NB4 (cell line): ENCODE results near the gene CCDC33.

Source experiments
- DNase-seq: peaks from one replicate; pipeline ENCODE4 v3.0.0; 2010; ENCODE audit warnings: low read depth
- H3K4me3 ChIP-seq: one replicate; pipeline ENCODE4 v1.5.1; 2011; ENCODE audit warnings: mild to moderate bottlenecking, low read depth, low read length, moderate library complexity
- MYC ChIP-seq: IDR thresholded peaks from 2 replicates; pipeline ENCODE4 v1.6.1; 2011; ENCODE audit warnings: low read depth, low read length
- POLR2A ChIP-seq: IDR thresholded peaks from 2 replicates; pipeline ENCODE4 v1.6.1; 2011; ENCODE audit warnings: mild to moderate bottlenecking; ENCODE audit not compliant: insufficient read length; ENCODE audit errors: extremely low read depth
- TF ChIP-seq, protein P1 (sequence below): IDR thresholded peaks from one replicate; pipeline ENCODE4 v1.5.1; 2012; ENCODE audit warnings: low read depth, low read length
- TF ChIP-seq, protein P2 (sequence below): IDR thresholded peaks from 2 replicates; pipeline ENCODE4 v1.6.1; 2011; ENCODE audit warnings: low read depth, low read length

CCDC33 gene

DNA sequence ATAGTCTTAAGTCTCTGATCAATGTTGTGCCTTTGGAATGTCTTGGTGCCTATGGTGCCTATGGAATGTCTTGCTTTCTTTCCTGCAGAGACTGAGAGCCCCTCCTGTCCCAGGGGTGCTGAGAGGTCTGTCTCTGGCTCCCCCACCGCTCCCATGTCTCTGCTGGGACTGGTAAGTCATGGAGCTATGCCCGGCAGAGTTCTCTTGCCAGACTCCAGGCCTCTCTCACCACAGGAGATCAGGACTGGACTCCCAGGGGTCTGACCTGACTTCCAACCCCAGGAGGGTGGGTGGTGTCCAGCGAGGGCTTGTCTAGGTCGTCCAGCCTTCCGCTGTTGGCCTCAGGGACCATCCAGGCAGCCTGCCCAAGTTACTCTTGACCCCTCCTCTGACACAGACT lies 145.4 kb downstream of the CCDC33 start:
- no peak for DNase-seq
- no peak overlapping the region for H3K4me3 ChIP-seq
- TF ChIP-seq MYC: no peak

DNA sequence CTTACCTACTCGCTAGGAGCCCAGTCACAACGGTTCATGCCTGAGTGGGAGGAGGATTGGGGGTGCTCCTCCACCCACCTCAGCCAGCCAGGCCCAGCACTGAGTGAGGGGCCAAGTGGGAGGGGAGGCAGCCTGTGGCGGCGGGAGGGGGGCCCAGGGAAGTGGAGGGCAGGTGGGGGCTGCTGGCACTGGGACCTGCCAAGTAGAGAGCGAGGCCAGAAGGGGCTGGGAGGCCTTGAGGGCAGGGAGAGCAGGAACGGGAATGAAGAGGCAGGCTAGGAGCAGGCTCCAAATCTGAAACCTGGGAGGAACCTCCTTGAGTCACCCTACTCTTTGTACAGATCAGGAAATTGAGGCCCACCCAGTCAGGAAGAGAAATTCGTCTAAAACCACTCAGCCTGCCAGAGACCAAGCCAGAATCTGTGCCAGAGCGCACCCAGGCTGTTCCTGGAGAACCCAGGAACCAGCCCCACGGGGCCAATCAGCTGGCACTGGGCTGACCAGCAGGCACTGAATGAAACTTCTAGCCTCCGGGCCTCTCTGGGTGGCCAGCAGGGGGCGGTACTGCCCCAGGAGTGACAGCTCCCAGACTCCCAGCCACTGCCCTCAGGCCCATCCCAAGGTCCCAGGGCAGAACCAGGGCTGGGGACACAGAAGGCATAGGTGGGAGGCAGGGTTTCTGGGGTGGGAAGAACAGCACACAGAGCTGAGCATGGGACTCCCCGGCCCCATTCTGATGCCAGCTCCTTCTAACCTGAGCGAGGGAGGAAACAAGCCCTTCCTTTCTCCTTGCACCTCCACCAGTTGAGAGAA lies 146.1 kb downstream of the CCDC33 start:
- TF ChIP-seq POLR2A: no peak
- TF ChIP-seq MYC: 0 out of 2 replicates have a peak, but pooled peaks have one; percentile 30
- TF ChIP-seq, protein P1, sequence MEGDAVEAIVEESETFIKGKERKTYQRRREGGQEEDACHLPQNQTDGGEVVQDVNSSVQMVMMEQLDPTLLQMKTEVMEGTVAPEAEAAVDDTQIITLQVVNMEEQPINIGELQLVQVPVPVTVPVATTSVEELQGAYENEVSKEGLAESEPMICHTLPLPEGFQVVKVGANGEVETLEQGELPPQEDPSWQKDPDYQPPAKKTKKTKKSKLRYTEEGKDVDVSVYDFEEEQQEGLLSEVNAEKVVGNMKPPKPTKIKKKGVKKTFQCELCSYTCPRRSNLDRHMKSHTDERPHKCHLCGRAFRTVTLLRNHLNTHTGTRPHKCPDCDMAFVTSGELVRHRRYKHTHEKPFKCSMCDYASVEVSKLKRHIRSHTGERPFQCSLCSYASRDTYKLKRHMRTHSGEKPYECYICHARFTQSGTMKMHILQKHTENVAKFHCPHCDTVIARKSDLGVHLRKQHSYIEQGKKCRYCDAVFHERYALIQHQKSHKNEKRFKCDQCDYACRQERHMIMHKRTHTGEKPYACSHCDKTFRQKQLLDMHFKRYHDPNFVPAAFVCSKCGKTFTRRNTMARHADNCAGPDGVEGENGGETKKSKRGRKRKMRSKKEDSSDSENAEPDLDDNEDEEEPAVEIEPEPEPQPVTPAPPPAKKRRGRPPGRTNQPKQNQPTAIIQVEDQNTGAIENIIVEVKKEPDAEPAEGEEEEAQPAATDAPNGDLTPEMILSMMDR: peak; percentile 95
- TF ChIP-seq, protein P2, sequence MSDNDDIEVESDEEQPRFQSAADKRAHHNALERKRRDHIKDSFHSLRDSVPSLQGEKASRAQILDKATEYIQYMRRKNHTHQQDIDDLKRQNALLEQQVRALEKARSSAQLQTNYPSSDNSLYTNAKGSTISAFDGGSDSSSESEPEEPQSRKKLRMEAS: peak; percentile 30; the same call in 1 of the 2 replicates
- DNase-seq: peak; percentile 85
- H3K4me3 ChIP-seq: no peak overlapping the region

DNA sequence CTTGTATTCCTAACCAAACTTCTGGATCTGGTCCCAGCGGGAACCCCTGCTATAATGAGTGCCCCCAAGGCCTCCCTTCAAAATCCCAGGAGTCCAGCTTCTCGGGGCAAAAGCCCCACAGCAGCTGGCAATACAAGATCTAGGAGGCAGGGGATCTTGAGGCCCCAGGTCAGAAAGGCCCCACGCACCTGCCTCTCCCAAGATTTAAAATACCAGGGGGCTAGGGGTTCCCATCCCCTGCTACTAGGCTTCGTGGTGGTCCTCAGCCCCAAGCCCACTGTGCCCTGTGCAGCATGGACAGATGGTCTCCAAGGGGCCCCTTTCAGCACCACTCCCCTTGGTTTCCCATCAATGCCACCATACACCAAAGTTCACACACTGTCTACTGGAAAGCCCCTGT lies 147.2 kb downstream of the CCDC33 start:
- TF ChIP-seq, protein P1: no peak
- TF ChIP-seq POLR2A (no peak), MYC (no peak)
- TF ChIP-seq, protein P2: no peak
- H3K4me3 ChIP-seq: no peak overlapping the region
- no peak for DNase-seq

DNA sequence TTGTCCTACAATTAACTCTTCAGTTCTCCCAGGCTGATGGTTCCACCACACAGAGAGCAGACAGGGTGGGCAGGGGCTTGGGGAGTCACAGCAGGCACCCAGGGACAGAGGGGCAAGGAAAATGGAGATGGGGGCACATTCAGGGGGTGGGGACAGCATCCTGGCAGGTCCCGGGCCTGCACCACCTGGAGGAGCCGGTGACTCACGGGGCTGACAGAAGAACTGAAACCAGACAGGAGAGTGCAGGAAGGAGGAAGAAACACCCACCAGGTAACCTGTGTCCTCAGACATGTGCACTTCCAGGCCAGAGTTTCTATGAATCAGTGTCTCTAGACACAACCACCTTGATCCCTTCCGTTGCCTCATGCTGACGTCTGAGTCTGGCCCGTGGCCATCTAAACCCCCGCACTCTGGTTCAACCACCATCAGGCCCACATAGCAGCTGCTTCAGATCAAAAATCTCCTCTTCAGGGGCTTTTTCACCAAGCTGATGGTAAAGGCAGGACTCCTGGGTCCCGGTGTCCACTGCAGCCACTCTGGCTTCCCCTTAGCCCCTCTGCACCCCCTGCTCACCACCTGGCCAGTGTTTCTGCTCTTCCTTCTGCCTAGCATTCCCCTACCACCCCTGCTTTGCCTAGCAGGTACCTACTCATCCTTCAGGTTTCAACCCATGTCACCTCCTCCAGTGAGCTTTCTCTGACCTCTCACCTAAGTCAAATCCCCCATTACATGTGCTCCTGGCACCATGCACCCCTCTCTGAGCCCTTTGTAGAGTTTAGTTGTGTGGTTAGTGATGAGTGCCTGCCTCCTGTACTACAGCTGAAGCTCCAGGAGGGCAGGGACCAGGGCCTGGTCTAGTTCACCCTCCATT lies 147.8 kb downstream of the CCDC33 start:
- no peak overlapping the region for H3K4me3 ChIP-seq
- TF ChIP-seq, protein P2: no peak
- TF ChIP-seq, protein P1: no peak
- TF ChIP-seq MYC: no peak
- DNase-seq: no peak

DNA sequence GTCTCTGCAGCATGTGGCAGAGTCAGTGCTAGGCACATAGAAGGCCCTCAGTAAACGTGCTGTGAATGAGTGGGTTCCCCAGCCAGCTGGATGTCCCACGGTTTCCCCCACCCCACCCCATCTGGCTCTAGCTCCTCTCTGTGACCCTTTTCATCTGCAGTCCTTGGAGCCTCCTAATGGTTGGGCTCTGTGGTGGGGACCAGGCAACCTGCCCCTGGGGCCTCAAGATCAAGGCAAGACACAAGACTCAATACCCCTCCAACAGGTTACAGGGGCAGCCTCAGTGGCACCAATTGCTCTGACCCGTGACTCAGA lies 148.4 kb downstream of the CCDC33 start:
- H3K4me3 ChIP-seq: no peak overlapping the region
- TF ChIP-seq MYC: no peak
- TF ChIP-seq, protein P1: no peak
- TF ChIP-seq POLR2A: no peak
- TF ChIP-seq, protein P2: no peak
- no peak for DNase-seq

DNA sequence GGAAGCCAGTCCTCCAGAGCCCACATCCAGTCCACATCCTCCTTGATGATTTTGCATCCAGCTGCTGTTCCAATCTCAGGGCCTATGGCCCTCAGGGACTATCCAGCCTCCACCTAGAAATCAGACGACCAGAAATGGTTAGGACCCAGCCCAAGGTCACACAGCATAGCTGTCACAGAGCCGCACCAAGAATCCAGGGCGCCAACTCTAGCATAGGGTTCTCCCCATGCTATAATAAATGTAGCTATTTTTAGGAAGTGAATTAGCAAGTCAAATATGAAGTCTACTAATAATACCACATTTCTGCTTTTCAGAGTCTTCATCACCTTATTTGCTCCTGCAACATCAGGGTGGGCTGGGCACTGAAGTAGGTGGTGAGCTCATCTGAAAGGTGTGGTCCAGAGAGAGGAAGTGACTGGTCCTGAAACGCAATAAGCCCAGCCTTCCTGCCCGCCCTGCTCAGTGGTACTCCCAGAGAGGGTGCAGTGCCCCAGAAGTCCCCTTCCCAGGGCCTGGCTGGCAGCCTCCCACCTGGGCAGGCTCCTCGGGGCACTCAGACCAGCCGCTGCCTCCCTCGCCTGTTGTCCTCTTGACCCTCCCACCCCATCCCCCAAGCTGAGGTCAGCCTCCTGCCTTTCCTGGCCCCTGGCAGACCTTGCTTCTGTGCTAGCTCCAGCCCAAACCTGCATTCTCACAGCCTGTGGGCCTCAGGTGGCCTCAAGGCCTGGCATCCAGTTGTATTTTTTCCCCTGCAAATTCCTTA lies 148.9 kb downstream of the CCDC33 start:
- no peak overlapping the region for H3K4me3 ChIP-seq
- TF ChIP-seq, protein P2: no peak
- TF ChIP-seq MYC (no peak), POLR2A (no peak)
- TF ChIP-seq, protein P1: no peak
- DNase-seq: peak; percentile 59
